HEK293T (cell line): ENCODE results near the gene JCHAIN.
"Not testable (repeated sequence)": the region's sequence is repeated elsewhere in the genome, so short reads cannot be mapped to it uniquely, and the experiment has no call there.

ENCODE experiments used
- CTCF ChIA-PET: fragments of 350-600 bp; formaldehyde crosslinking; extraction: SDS; loops from one replicate; lab custom pipeline; 2021; ENCODE audit warnings: antibody characterized with exemption, inconsistent platforms; lab: Yijun Ruan, JAX
- POLR2A ChIA-PET: fragments of 350-600 bp; formaldehyde crosslinking; extraction: SDS; loops from one replicate; lab custom pipeline; 2020; ENCODE audit warnings: antibody characterized with exemption, inconsistent platforms; lab: Yijun Ruan, JAX
- DNase-seq: peaks from one replicate; pipeline ENCODE4 v3.0.0; 2012; ENCODE audit warnings: mixed read lengths; ENCODE audit errors: extremely low spot score
- ARNT ChIP-seq: fragments of 450-650 bp; IDR thresholded peaks from 2 replicates; pipeline ENCODE4 v1.6.1; 2017; ENCODE audit warnings: mild to moderate bottlenecking
- BHLHE40 ChIP-seq: fragments of 450-650 bp; IDR thresholded peaks from 2 replicates; pipeline ENCODE4 v1.6.1; 2016; ENCODE audit warnings: mild to moderate bottlenecking, moderate library complexity, borderline replicate concordance
- CTBP1 ChIP-seq: fragments of 450-650 bp; IDR thresholded peaks from 2 replicates; pipeline ENCODE4 v1.6.1; 2016; ENCODE audit warnings: borderline replicate concordance
- ELF4 ChIP-seq: fragments of 450-650 bp; IDR thresholded peaks from 2 replicates; pipeline ENCODE4 v1.6.1; 2017; ENCODE audit warnings: antibody characterized with exemption
- FOXA1 ChIP-seq: fragments of 450-650 bp; IDR thresholded peaks from 2 replicates; pipeline ENCODE4 v1.6.1; 2016; ENCODE audit warnings: mild to moderate bottlenecking
- FOXK2 ChIP-seq: fragments of 450-650 bp; IDR thresholded peaks from 2 replicates; pipeline ENCODE4 v1.6.1; 2016; ENCODE audit warnings: mild to moderate bottlenecking
- FOXM1 ChIP-seq: fragments of 450-650 bp; IDR thresholded peaks from 2 replicates; pipeline ENCODE4 v1.6.1; 2017; ENCODE audit warnings: mild to moderate bottlenecking, borderline replicate concordance
- HDGF ChIP-seq: fragments of 450-650 bp; IDR thresholded peaks from 2 replicates; pipeline ENCODE4 v1.6.1; 2017; ENCODE audit warnings: antibody characterized with exemption, borderline replicate concordance
- L3MBTL2 ChIP-seq: fragments of 450-650 bp; conservative IDR thresholded peaks from 2 replicates; pipeline ENCODE4 v1.6.1; 2016; ENCODE audit warnings: mild to moderate bottlenecking
- LEF1 ChIP-seq: fragments of 450-650 bp; IDR thresholded peaks from 2 replicates; pipeline ENCODE4 v1.6.1; 2017; ENCODE audit warnings: mild to moderate bottlenecking, borderline replicate concordance
- NFRKB ChIP-seq: fragments of 450-650 bp; IDR thresholded peaks from 2 replicates; pipeline ENCODE4 v1.6.1; 2016; ENCODE audit warnings: mild to moderate bottlenecking, moderate library complexity
- PKNOX1 ChIP-seq: fragments of 450-650 bp; IDR thresholded peaks from 2 replicates; pipeline ENCODE4 v1.6.1; 2016
- SP1 ChIP-seq: fragments of 450-650 bp; IDR thresholded peaks from 2 replicates; pipeline ENCODE4 v1.6.1; 2017
- SUZ12 ChIP-seq: fragments of 450-650 bp; IDR thresholded peaks from 2 replicates; pipeline ENCODE4 v1.6.1; 2016; ENCODE audit warnings: mild to moderate bottlenecking
- TARDBP ChIP-seq: fragments of 450-650 bp; IDR thresholded peaks from 2 replicates; pipeline ENCODE4 v1.6.1; 2016
- ZNF384 ChIP-seq: fragments of 450-650 bp; IDR thresholded peaks from 2 replicates; pipeline ENCODE4 v1.6.1; 2016

The JCHAIN gene

GRCh38 chr4:70660106-70660505, 6.2 kb downstream of the JCHAIN start:
- POLR2A ChIA-PET = no interaction called here
- TF ChIP-seq ARNT (no peak), SP1 (no peak), CTBP1 (no peak), FOXM1 (no peak), ELF4 (no peak), TARDBP (no peak), NFRKB (no peak), FOXA1 (no peak), FOXK2 (no peak), HDGF (no peak), PKNOX1 (no peak)
- CTCF ChIA-PET = no interaction called here
- DNase-seq = no peak

DNA sequence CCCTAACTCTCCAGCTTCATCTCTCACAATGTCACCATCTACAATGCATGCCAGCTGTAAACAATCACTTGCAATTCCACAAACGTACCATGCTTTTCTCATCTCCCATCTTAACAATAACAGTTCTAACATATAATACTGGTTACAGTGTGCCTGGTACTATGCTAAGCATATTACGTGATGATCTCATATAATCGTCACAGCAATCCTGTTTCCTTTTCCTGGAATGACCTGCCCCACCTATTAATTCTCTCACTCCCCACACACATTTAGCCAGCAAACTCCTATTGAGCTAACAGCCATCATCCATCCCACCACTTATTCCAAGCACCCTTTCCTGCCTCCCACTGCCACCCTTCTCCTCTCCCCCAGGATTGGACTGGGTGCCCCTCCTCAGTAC, 7.9 kb downstream of the JCHAIN start:
- DNase-seq = no peak
- TF ChIP-seq LEF1 (no peak), L3MBTL2 (no peak), FOXA1 (no peak), NFRKB (no peak), PKNOX1 (no peak), ZNF384 (no peak), SUZ12 (no peak), HDGF (no peak), FOXM1 (no peak), TARDBP (no peak), BHLHE40 (no peak), ELF4 (no peak), SP1 (no peak), FOXK2 (no peak)
- CTCF ChIA-PET = no interaction called here
- POLR2A ChIA-PET = no interaction called here

DNA sequence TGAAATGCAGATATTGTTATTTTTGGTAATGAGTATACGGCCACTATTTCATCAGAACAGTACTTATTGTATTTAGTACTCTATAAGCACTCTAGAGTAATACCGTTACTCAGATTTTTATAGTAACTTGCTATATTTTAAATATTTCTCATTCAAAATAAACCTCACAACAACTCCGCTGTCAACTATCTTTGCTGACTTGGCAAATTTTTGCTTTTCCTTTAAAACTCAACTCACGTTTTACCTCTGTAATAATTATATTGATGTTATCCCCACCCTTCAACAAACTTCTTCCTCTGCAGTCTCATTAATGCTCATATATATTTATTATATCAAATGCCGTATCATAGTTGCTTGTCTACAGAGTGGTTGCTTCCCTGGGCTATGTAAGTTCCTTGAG, 9.0 kb downstream of the JCHAIN start:
- CTCF ChIA-PET = no interaction called here
- TF ChIP-seq LEF1 (no peak), ELF4 (no peak), NFRKB (no peak), SP1 (no peak), FOXK2 (no peak), BHLHE40 (no peak), SUZ12 (no peak), ARNT (no peak), HDGF (no peak), FOXA1 (no peak), TARDBP (no peak)
- no peak for DNase-seq
- POLR2A ChIA-PET = no interaction called here

- no peak for TF ChIP-seq FOXA1
- TF ChIP-seq NFRKB = no peak
- TF ChIP-seq PKNOX1 = no peak
- no peak for TF ChIP-seq TARDBP
- no peak for TF ChIP-seq FOXM1
- no peak for TF ChIP-seq ZNF384
- TF ChIP-seq FOXK2 = no peak
- no peak for TF ChIP-seq HDGF
- TF ChIP-seq L3MBTL2 = no peak
- no peak for TF ChIP-seq SUZ12
- TF ChIP-seq ELF4 = no peak
- TF ChIP-seq CTBP1 = no peak
- no peak for TF ChIP-seq ARNT
- no peak for TF ChIP-seq BHLHE40
- no peak for TF ChIP-seq SP1
- TF ChIP-seq LEF1 = no peak
- ChIA-PET CTCF (no interaction called here), POLR2A (no interaction called here)
- DNase-seq = no peak
Measured at GRCh38 chr4:70654605-70655011, 11.7 kb downstream of the JCHAIN start.

DNA sequence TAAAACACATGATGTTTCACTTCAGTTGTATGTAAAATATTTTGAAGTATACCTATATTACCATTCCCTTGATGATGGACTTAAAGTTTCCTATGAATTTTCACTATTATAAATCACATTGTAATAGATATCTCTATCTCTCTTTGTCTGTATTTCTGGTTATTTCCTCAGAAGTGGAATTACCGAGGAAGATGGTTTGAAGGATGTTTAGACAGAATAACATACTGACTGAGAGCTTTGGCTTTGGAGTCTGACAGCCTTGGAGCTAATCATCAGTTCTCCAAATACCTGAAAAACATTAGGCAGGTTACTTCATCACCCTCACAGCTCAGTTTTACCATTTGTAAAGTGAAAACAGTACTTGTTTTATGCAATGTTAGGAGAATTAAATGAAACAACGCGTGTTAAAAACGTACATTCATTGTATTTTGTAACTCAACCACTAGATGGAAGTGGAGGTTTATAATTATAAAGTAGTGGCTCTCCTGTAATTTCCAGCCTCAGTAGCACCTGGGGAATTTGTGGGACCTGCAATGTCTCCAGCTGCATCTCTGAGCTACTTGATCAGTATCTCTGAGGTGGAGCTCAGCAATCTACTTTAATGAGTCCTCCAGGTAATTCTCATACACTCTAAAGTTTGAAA, 14.3 kb downstream of the JCHAIN start:
- peak; percentile 42 for DNase-seq
- ChIA-PET POLR2A (no interaction called here), CTCF (interaction anchor here (0.6 to 1.5 kb wide), 8 partner anchors 26 to 1060 kb away, joined by 3 to 6 read pairs (median 3); no protein-coding TSS in a partner anchor)
- TF ChIP-seq HDGF (no peak), ELF4 (no peak), SP1 (no peak), ZNF384 (no peak), SUZ12 (no peak), FOXA1 (no peak), ARNT (no peak), TARDBP (no peak), BHLHE40 (no peak), L3MBTL2 (no peak), FOXK2 (no peak), FOXM1 (no peak), NFRKB (no peak), PKNOX1 (no peak)

DNA sequence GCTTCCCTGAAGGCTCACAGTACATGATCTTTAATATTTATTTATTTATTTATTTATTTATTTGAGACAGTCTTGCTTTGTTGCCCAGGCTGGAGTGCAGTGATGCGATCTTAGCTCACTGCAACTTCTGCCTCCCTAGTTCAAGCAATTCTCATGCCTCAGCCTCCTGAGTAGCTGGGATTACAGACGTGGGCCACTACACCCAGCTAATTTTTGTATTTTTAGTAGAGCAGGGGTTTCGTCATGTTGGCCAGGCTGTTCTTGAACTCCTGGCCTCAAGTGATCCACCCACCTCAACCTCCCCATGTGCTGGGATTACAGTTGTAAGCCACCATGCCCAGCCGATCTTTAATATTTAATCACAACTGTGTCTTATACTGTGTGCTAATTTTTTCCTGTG, 15.6 kb downstream of the JCHAIN start:
- DNase-seq, POLR2A ChIA-PET, CTCF ChIA-PET: not testable (repeated sequence)
